GM19397 (cell line): ENCODE results near the gene TUT4.

Experiments
- ATAC-seq: cut with Tn5 transposase; IDR thresholded peaks from one replicate; pipeline ENCODE4 v1.9.1; 2021; ENCODE audit warnings: mild to moderate bottlenecking, moderate library complexity; ENCODE audit not compliant: unreplicated experiment

The TUT4 gene

DNA sequence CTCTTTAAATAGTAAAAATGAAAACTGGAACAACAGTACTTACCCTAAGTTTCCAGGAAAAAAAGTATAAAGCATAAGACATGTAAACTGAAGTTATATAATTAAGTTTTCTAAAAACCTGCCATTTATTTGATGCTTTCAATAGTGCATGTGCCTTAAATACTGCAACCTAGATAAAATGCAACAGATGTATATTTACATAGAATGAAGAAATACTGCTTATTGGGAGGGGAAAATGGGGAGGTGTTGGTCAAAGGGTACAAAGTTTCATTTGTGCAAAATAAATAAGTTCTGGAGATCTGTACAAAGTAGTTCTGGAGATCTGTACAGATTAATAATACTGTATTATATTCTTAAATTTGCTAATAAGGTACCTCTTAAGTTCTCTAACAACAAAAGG is 79.9 kb downstream of the TUT4 start:
- no peak for ATAC-seq

DNA sequence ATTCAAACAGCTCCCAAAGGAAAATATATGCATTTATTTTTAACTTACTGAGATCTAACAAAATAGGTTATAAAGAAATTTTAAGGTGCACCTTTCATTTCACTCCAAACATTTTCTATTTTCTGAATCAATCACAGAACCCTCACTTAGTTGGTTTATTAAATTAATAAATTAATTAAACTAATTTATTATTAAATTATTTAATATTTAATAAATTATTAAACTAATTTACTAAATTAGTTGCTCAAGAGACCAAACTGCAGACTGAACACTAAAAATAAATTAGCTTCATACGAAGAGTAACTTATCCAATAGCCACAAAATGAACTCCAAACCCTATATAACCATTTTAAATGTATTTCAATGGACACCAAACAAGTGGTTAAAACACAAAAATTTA is 80.5 kb downstream of the TUT4 start:
- no peak for ATAC-seq

DNA sequence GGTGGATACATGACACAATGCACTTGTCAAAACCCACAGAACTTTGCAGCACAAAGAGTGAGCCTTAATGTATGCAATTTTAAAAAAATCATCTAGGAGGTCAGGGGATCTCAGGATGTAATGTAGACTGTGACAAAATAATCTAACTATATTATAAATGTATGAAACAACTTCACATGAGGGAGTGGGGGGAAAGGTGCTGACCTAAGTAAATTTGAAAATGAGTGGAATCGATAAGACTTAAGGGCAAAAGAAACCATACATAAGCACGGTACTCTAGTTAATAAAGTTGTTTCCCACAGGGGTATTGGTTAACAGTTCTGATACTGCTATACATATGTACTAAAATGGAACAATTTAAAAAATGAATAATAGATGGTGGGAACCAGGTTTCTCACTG is 83.8 kb downstream of the TUT4 start:
- ATAC-seq: no peak

DNA sequence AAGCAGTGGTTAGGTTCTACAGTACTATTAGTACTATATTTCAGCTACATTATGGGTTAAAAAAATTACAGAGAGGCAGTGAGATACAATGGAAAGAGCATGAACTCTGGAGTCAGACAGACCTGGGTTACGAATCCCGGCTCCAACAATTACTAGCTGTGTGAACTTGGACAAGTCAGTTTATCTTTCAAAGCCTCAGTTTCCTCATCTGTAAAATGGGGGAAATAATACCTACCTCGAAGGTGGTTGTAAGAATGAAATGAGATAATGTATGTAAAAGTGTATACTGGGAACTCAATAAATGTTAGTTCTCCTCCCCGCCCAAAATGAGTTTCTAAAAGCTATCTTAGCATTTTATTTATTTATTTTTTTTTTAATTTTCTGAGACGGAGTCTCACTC is 89.0 kb downstream of the TUT4 start:
- no peak for ATAC-seq

DNA sequence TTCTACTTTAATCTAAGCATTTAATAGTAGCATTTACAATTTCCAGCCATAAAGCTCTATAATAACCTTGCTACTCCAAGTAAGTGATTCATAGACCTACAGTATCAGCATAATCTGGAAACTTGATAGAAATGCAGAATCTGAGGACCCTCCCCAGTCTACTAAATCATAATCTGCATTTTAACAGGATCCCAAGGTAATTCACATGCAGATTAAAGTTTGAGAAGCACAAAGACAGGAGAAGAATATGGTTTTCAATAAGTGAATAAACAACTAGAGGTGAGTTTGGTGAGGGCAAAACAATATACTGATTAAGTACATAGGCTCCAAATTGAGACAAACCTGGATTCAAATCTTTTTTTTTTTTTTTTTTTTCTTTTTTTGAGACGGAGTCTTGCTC is 91.1 kb downstream of the TUT4 start:
- ATAC-seq: no peak

DNA sequence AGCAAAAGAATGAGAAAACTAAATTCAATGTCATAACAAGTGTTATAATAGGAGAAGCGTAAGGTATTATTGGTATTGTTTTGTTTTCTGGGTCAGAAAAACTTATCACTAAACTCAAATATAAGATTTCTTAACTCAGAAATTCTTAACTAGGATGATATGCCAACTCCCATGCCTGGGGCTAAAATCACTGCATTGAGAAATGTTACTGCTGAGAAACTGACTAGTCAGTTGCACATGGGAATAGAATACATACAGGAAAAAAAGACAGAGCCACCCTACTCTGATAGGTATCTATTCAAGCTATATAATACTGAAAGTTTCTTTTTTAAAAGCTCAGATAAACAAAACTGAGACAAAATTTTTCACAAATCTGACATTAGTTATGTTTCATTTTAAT is 92.2 kb downstream of the TUT4 start:
- no peak for ATAC-seq

DNA sequence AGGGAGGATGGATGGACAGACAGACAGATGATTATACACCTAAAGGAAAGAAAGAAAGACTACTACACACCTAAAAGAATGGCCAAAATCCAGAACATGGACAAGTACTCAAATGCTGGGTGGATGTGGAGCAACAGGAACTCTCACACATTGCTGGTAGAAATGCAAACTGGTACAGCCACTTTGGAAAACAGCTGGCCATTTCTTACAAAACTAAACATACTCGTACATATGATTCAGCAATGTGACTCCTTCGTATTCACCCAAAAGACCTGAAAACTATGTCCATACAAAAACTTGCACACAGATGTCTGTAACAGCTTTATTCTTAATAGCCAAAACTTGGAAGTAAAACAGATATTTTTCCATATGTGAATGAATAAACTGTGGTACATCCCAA is 97.2 kb downstream of the TUT4 start:
- no peak for ATAC-seq

DNA sequence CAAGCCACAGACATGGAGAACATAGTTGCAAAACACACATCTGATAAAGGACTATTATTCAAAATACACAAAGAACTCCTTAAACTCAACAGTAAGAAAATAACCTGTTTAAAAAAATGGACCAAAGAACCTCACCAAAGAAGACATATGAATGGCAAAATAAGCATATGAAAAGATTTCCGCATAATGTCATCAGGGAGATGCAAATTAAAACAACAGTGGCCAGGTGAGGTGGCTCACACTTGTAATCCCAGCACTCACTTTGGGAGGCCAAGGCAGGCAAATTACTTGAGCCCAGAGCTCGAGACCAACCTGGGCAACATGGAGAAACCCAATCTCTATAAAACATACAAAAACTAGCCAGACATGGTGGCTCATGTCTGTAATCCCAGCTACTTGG is 98.1 kb downstream of the TUT4 start:
- ATAC-seq: no peak

DNA sequence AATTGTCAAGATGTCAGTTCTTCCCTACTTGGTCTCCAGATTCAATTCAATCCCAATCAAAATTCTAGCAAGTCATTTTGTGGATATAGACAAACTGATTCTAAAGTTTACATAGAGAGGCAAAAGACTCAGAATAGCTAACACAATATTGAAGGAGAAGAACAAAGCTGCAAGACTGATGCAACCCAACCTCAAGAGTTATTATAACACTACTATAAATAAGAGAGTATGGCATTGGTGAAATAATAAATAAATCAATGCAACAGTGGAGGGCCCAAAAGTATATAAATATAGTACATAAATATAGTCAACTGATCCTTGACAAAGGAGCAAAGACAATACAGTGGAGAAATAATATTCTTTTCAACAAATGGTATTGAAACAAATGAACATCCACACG is 98.8 kb downstream of the TUT4 start:
- no peak for ATAC-seq

DNA sequence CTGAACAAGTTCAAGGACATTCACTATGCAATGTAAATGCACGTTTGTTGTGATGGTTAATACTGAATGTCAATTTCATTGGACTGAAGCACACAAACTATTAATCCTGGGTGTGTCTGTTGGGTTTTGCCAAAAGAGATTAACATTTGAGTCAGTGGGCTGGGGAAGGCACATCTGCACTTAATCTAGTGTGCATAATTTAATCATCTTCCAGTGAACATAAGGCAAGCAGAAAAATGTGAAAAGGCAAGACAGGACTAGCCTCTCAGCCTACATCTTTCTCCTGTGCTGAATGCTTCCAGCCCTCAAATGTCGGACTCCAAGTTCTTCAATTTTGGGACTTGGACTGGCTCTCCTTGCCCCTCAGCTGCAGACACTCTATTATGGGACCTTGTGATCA is 108.4 kb downstream of the TUT4 start:
- no peak for ATAC-seq

DNA sequence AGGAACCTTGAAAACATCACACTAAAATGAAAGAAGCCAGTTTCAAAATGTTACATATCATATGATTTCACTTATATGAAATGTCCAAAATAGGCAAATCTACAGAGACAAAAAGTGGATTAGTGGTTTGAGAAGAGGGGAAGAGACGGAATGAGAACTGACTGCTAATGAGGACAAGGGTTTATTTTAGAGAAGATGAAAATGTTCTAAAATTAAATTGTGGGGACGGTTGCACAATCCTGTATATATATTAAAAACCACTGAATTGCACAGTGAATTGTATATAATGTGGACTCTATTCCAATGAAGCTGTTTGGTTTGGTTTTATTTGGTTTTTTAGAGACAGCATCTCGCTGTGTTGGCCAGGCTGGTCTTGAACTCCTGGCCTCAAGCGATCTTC is 112.9 kb downstream of the TUT4 start:
- no peak for ATAC-seq

DNA sequence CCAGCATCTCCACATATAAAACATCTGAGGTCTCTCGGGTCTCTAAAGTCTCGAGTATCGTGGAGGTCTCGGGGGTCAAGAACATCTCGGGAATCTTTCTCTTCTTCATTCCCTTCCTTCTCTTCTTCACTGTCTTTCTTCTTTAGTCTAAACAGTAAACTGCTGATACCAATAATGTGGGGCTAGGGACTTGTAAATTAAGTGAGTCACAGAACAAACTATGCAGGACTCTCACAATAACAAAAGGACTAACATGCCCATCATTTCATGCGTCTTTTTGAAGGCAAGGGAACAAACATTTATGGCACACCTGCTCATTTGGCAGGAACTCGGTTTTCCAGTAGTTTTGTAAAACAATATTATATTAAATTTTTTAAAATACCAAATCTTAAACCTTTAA is 116.1 kb downstream of the TUT4 start:
- no peak for ATAC-seq

DNA sequence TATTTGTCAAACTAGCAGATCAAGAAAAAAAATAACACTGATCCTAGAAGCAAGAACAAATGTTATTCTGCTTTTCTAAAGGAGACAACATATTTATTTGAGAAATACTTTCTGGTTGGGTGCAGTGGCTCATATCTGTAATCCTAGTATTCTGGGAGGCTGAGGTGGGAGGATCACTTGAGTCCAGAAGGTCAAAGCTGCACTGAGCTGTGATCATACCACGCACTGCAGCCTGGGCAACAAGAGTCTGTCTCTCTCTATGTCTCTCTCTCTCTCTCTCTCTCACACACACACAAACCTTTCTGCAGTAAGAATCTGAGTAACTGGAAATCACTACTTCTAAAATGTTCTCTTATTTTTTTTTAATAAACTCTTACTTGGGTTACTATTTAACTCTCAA is 117.2 kb downstream of the TUT4 start:
- no peak for ATAC-seq

DNA sequence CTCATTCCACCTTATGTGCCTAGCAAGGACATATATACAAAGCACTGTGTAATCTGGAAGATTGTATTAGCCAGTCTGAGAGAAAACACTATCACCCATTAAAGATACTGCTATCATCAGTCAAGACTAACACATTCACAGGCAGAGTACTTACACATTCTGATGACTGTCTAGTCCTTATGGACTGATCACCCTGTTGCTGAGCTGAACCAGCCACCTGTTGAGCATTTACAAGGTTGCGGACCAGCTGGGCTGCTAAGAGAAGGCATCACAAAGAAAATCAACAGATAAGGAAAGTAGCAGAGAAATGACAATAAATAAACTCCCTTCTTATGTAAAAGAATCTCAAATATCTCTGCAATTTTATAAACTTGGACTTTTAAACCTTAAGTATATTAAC is 117.7 kb downstream of the TUT4 start:
- ATAC-seq: no peak

DNA sequence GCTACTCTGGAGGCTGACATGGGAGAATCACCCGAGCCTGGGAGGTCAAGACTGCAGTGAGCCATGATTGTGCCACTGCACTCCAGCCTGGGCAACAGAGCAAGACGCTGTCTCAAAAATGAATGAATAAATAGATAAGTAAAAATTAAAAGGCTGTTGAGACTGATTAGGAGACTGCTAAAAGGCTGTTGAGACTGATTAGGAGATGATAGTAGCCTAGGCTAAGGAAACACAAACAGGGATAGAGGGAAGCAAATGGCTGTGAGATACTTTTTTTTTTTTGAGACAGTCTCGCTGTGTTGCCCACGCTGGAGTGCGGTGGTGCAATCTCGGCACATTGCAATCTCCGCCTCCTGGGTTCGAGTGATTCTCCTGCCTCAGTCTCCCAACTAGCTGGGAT is 120.1 kb downstream of the TUT4 start:
- no peak for ATAC-seq

DNA sequence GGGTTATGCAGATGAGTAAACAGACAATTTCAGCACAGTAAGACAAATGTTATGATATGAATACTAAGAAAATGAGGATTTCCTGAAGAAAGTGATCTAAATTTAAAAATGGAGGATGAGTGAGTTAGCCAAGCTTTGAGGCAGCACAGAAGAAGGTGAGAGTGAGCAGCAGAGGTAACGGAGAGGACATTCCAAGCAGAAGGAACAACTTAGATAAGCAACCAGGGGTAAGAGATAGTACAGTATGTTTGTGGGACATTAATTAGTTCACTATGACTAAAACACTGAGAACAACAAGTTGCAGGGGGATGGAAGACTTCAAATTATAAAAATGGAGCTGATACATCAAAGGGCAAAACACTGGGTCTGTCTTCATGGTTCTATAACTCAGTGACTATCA is 125.7 kb downstream of the TUT4 start:
- ATAC-seq: no peak

DNA sequence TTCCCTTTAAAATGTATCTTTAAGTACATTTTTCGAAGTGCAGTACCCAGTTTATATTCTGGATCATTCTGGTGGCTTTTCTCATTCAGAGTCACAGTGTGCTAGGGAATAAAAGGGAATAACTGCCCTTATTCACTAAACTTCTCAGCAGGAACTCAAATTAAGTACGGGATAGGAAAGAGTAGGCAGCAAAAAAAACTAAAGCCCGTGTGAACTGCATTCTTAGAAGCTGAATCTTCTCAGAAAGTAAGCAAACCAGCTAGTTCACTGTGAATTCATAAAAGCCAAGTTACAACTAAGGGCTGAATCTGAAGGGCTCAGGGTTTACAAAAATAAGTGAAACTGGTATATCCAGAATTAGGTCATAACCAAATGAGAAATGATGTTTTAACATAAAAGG is 126.5 kb downstream of the TUT4 start:
- ATAC-seq: no peak

DNA sequence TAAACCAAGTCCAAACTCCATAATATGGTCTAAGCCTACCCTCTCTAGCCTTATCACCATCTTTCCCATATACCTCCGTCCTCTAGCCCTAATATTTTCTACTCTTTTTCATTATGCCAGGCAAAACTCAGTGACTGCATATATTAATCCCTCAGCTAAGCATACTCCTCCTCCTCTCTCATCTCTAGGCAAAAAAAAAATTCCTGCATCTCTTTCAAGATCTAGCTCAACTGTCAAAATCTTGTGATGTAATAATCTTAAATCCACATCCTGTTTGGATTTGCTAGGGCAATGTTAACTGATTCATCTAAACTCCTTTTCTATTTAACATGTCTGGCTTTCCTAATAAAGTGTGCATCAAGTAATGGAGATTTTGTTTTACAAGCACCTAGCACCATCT is 128.1 kb downstream of the TUT4 start:
- no peak for ATAC-seq

DNA sequence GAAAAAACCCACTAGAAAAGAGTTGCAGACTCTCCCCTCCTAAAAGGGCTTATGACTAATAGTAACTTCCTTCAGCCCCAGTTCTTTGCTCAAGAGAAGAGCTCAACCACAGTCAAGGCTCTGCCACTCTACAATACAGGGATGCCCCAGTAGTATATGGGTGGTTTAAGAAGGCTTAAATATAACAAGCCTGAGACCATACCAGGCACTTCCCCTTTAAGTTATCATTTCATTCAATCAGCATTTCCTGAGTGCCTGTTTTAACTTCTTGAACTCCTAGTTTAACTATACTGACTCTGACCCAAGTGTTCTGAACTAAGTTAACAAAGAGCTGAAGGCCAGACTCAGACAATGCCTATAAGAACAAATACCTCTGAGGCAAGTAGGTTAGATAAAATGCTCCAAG is 128.7 kb downstream of the TUT4 start:
- ATAC-seq: no peak

DNA sequence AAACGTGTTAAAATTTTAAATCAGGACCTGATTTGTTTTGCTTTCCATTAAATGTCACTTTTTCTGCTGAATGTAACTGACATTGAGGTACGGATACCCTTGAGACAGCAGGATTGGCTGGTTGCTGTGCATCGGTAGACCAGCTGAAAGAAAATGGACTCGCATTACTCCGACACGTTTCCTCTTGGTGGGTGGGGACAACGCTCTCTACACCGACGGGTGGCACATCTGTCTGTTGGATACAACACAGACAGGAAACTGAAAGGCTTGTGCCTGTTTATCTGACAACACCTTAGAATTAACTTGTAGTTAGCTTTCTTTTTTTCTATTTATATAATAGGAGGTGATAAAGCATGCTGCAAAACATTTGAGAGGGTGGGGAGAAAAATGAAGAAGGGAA is 129.1 kb downstream of the TUT4 start:
- no peak for ATAC-seq

DNA sequence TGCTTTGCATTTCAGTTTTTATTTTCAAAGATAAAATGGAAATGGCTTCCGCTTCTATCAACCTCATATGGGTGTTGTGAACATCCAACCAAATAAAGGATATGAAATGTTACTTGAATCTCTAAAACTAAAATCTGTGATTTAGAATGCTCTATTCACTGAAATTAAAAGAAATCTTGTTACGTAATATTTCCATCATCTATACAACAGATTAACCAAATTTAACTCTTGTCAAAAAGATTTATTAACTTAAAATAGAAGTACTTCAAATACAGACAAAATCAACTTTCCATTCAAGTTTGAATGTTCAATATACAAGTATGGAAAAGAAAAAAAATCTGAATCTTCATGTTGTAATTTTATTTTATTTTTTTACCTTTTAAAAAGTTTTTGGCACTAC is 129.8 kb downstream of the TUT4 start:
- no peak for ATAC-seq

DNA sequence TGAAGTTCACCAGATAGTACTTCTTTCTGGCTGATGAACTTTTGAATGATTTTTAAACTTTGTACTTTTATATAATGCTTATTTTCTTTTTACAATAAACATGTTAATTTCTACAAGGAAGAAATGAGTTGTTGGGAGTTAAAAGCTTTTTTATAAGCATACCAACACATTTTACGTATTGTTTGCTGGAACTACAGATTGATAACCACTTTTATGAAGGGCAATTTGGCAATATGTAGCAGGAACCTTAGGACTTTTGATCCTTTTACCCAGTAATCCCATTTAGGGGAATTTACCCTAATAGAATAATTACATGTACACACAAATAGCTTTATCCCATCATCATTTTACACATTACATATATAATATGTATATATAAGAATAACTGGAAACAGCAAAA is 132.2 kb downstream of the TUT4 start:
- ATAC-seq: no peak

DNA sequence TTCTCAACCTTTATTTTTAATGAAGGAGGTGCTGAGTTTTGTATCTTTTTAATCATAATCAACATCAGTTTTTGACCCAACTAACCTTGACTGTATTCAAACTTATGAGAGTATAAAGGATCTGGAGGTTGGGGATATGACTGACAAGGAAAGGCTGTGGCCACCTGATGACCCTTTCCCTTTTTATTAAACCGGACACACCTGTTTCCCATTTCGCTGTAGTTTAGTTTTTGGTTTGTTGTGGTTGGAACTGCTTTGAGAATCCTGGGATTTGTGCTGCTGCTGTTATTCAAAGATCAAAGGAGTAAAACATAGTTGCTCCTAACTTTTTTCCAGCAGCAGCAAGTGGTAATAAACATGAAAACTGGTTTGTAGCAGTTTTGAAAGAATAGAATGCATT is 136.1 kb downstream of the TUT4 start:
- ATAC-seq: no peak

DNA sequence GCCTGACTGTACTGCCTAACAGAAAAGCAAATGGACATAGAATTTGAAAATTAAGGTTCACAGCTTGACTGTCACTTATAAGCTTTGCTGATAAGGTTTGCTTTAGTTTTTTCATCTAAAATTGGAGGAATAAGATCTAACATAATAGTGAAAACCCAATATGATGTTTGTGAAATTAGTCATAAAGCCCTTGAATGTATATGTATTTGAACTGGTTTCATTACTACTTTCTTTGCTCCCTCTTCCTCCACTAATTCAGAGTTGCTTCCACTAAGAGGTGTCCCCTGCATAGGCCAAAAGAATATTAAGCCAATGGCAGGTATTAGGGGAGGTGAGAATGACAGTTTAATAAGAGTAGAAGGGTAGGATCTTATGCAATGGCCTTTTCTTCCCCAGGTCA is 137.9 kb downstream of the TUT4 start:
- no peak for ATAC-seq
